Ascending aorta (tissue), 2 donors: Measurements from ENCODE around the gene PSMD2. TPM values are rescaled to one million over a fixed set of nuclear protein-coding genes. Genes with fewer than 3 reads are reported as not detected.

ENCODE experiments used
- DNase-seq, 2 donors: peaks; one replicate each; pipeline ENCODE4 v3.0.0-alpha.2; 2019; ENCODE audit warnings: low spot score in 2 of 2
- H3K27ac ChIP-seq, 2 donors: fragments of 200-600 bp; sonication (generic); one replicate each; pipeline ENCODE4 v1.5.1; 2016 to 2017; ENCODE audit warnings: mild to moderate bottlenecking in 1 of 2
- H3K27me3 ChIP-seq: fragments of 200-600 bp; sonication (generic); one replicate; pipeline ENCODE4 v1.5.1; 2017
- H3K36me3 ChIP-seq, 2 donors: fragments of 200-600 bp; sonication (generic); one replicate each; pipeline ENCODE4 v1.5.1; 2016
- H3K4me1 ChIP-seq, 2 donors: fragments of 200-600 bp; sonication (generic); one replicate each; pipeline ENCODE4 v1.5.1; 2016 to 2017; ENCODE audit warnings: mild to moderate bottlenecking in 1 of 2
- H3K4me3 ChIP-seq, 2 donors: fragments of 200-600 bp; sonication (generic); one replicate each; pipeline ENCODE4 v1.5.1; 2016 to 2017; ENCODE audit warnings: mild to moderate bottlenecking in 1 of 2
- H3K9me3 ChIP-seq, 2 donors: fragments of 200-600 bp; sonication (generic); one replicate each; pipeline ENCODE4 v1.5.1; 2016
- intact Hi-C: fragments of 100-400 bp; cut with DNase I; formaldehyde crosslinking; loops from one replicate; pipeline ENCODE4 v1.15.1; 2023
- total RNA-seq: library from RNA; depleted of rRNA; stranded (reverse); fragments of >200 nt; gene quantifications from one replicate; pipeline ENCODE4 v1.1.0, GENCODE V29; 2016
- TF ChIP-seq, protein P1 (sequence below), 3 experiments: fragments of 200-600 bp in 2 of 3; fragments of 450-650 bp in 1 of 3; sonication (generic) in 2 of 3; IDR thresholded peaks; one replicate each; pipeline ENCODE4 v1.5.1; 2016 to 2019; ENCODE audit warnings: antibody characterized with exemption in 3 of 3, mild to moderate bottlenecking in 1 of 3, moderate library complexity in 1 of 3

PSMD2 gene
- total RNA-seq, 1 donor from 2014 or later: 151 TPM

DNA sequence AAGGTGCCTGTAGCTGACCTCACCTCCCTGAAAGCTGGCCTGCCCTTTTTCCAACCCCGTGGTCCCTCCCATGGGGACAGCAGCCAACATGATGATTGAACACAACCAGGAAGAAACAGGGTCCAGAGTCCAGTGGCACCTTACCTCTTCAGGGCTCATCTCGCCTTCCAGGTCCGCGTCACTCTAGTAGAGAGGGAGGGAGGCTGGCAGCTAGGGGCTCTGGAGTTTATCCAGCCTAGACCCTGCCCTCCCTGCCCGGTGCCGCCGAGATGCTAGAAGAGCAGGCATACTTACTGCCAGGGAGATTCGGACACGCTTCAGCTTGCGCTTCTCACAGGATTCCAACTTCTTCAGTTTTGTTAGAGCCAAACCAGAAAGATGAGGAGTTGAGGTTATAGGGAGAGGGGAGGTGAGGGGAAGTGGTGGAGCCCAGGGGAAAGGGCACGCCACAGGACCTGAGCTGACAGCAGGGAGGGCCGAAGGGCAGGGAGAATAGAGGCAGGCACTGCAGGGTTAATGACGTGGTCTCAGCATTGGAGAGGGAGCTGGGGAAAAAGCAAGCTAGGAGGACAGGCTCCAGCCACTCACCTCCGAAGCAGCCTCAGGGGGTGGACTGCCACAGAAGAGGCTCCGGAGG lies 53.2 kb downstream of the PSMD2 start:
- TF ChIP-seq, protein P1, sequence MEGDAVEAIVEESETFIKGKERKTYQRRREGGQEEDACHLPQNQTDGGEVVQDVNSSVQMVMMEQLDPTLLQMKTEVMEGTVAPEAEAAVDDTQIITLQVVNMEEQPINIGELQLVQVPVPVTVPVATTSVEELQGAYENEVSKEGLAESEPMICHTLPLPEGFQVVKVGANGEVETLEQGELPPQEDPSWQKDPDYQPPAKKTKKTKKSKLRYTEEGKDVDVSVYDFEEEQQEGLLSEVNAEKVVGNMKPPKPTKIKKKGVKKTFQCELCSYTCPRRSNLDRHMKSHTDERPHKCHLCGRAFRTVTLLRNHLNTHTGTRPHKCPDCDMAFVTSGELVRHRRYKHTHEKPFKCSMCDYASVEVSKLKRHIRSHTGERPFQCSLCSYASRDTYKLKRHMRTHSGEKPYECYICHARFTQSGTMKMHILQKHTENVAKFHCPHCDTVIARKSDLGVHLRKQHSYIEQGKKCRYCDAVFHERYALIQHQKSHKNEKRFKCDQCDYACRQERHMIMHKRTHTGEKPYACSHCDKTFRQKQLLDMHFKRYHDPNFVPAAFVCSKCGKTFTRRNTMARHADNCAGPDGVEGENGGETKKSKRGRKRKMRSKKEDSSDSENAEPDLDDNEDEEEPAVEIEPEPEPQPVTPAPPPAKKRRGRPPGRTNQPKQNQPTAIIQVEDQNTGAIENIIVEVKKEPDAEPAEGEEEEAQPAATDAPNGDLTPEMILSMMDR (IDR thresholded peaks at IDR 0.05): no peak
- Histone ChIP-seq H3K27ac (no peak overlapping the region), H3K36me3 (peaks cover 4 to 6% of the 10 kb centered on the region in 2 donors), H3K9me3 (no peaks in the 10 kb centered on the region), H3K27me3 (no peaks in the 10 kb centered on the region), H3K4me3 (no peak overlapping the region), H3K4me1 (no peaks in the 10 kb centered on the region)
- intact Hi-C loops: no loop called here
- no peak for DNase-seq

DNA sequence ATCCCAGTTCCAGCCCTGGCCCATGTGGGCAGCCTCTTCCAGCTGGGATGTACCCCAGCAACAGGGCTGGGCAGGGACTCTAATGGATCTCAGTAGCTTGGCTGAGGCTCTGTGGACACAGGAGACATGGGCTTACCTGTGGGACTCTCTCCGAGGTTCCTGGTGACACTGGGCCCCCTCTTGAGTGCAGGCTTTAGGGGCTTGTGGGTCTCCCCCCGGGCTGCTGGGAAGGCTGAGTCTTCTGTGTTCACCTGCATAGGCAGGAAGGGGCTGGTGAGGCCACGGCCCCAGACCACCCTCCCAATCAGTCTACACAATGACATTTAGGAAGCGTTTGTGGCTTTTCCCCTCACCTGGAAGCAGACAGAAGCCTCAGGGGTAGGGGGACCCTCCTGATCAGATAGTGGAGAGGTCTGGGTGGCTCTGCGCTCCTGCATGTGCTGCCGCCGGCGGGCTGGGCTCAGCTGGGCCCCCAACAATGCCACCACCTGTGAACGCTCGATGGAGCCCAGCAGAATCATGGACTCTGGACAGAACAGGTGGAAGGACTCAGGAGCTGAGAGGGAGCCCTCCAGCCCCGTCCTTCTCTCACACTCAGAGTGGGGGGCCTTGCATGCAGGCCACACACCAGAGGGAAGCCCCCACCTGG lies 54.0 kb downstream of the PSMD2 start:
- Histone ChIP-seq H3K4me1 (no peaks in the 10 kb centered on the region), H3K27ac (no peak overlapping the region), H3K4me3 (no peak overlapping the region), H3K36me3 (peaks cover 4 to 10% of the 10 kb centered on the region in 2 donors), H3K27me3 (no peaks in the 10 kb centered on the region), H3K9me3 (no peaks in the 10 kb centered on the region)
- intact Hi-C loops: no loop called here
- TF ChIP-seq, protein P1 (IDR thresholded peaks at IDR 0.05): no peak
- no peak for DNase-seq

DNA sequence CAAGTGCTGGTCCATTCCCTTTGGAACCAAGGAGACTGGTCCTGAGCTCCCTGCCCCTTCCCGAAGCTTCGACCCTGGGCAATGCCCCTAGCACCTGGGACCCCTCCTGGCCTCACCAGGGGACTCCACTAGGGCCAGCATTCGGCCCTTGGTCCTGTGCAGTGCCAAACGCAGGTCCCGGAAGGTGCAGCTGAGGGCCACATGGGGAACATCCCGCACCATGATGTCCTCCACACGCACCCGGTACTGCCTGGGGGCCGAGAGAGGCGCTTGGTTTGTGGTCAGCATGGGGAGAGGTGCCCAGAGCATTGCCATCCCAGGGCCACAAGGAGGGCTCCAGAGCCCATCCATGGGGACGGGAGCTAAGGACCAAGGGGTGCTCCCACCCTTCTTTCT lies 54.5 kb downstream of the PSMD2 start:
- H3K27ac ChIP-seq: no peak overlapping the region
- no peaks in the 10 kb centered on the region for H3K9me3 ChIP-seq
- H3K4me1 ChIP-seq: no peaks in the 10 kb centered on the region
- no peak overlapping the region for H3K4me3 ChIP-seq
- intact Hi-C loops: no loop called here
- peaks cover 4 to 10% of the 10 kb centered on the region in 2 donors for H3K36me3 ChIP-seq
- TF ChIP-seq, protein P1 (IDR thresholded peaks at IDR 0.05): no peak
- H3K27me3 ChIP-seq: no peaks in the 10 kb centered on the region
- no peak for DNase-seq

DNA sequence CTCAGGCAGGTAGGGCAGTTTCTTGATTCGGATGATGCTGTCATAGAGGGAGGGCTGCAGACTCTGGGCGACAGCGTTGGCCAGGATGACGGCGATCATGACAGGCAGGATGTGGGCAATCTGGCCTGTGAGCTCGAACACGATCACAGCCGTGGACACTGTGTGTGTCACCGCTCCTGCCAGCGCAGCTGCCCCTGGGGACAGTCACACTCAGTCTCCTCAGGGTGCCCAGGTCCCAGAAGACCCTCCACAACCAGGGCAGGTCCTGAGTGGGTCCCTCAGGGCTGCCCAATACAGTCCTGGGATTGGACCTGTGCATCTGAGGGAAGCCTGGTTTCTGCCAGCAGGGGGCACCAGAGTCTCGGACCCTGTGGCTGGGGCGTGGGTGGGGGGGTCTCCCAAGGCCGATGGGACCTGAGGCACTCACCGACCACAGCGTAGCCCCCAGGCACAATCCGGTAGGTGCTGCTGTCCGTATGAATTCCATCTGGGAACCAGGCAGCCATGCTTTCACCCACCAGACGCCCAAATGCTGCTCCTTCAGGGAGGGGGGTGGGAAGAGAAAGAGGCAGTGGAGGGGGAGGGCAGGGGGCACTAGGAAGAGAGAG lies 55.2 kb downstream of the PSMD2 start:
- H3K27me3 ChIP-seq: no peaks in the 10 kb centered on the region
- no peak for DNase-seq
- TF ChIP-seq, protein P1 (IDR thresholded peaks at IDR 0.05): peak; percentile 49 to 74 (median 72)
- no peaks in the 10 kb centered on the region for H3K4me1 ChIP-seq
- intact Hi-C loops: no loop called here
- H3K9me3 ChIP-seq: no peaks in the 10 kb centered on the region
- H3K27ac ChIP-seq: no peak overlapping the region
- no peak overlapping the region for H3K4me3 ChIP-seq
- H3K36me3 ChIP-seq: peaks cover 4 to 10% of the 10 kb centered on the region in 2 donors

DNA sequence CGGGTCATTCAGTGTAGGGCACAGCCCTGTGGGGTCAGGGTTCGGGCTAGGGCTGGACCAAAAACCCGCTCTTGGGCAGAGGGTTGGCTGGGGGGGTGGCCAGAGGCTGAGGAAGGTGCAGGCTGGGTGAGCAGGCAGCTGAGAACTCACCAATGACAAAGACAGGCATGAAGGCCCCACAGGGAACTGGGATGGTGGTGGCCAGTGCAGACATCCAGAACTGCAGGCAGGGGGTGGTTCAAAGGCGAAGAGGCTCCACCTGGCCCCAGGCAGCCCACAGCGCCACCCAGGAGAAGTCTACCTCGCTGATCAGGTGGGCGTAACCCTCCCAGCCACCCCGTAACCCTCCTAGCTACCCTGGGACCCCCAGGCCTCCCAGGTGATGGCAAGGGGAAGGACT lies 55.7 kb downstream of the PSMD2 start:
- H3K9me3 ChIP-seq: no peaks in the 10 kb centered on the region
- DNase-seq: no peak
- TF ChIP-seq, protein P1 (IDR thresholded peaks at IDR 0.05): no peak
- H3K27me3 ChIP-seq: no peaks in the 10 kb centered on the region
- intact Hi-C loops: no loop called here
- no peak overlapping the region for H3K4me3 ChIP-seq
- no peaks in the 10 kb centered on the region for H3K4me1 ChIP-seq
- H3K36me3 ChIP-seq: peaks cover 4 to 10% of the 10 kb centered on the region in 2 donors
- no peak overlapping the region for H3K27ac ChIP-seq
